DND-41 (cell line): ENCODE measurements around the gene FHOD3.

ENCODE experiments used
- ATAC-seq: fragments of 200-7000 bp; cut with Tn5 transposase; 3 replicates; pipeline ENCODE4 v1.9.1; 2021; ENCODE audit warnings: low read depth; ENCODE audit not compliant: insufficient read depth
- DNase-seq: peaks from one replicate; pipeline ENCODE4 v3.0.0-alpha.2; 2020
- H2AFZ ChIP-seq: 2 replicates; pipeline ENCODE4 v1.6.0; 2012; ENCODE audit warnings: low read depth, low read length
- H3K27ac ChIP-seq: 2 replicates; pipeline ENCODE4 v1.5.1; 2012; ENCODE audit warnings: low read length, inconsistent platforms
- H3K27me3 ChIP-seq: fragments of 200-600 bp; sonication (generic); 2 replicates; pipeline ENCODE4 v1.6.0; 2012; ENCODE audit warnings: low read length, mild to moderate bottlenecking, inconsistent platforms; ENCODE audit not compliant: insufficient read depth, poor library complexity
- H3K36me3 ChIP-seq: 2 replicates; pipeline ENCODE4 v1.5.1; 2012; ENCODE audit warnings: low read length, inconsistent platforms; ENCODE audit not compliant: insufficient read depth
- H3K4me1 ChIP-seq: 2 replicates; pipeline ENCODE4 v1.5.1; 2012; ENCODE audit warnings: mild to moderate bottlenecking, low read length; ENCODE audit not compliant: insufficient read depth
- H3K4me2 ChIP-seq: 2 replicates; pipeline ENCODE4 v1.6.0; 2012; ENCODE audit warnings: mild to moderate bottlenecking, moderate library complexity, low read length, inconsistent platforms; ENCODE audit not compliant: insufficient read depth
- H3K4me3 ChIP-seq, 2 experiments: fragments of 200-600 bp in 1 of 2; shearing (Covaris generic) in 1 of 2; 2 replicates each; pipeline ENCODE4 v1.5.1; 2012 to 2016; ENCODE audit warnings: inconsistent platforms in 2 of 2, low read length in 2 of 2, mild to moderate bottlenecking in 2 of 2, low read depth in 1 of 2, moderate library complexity in 1 of 2
- H3K79me2 ChIP-seq: 2 replicates; pipeline ENCODE4 v1.6.0; 2012; ENCODE audit warnings: low read length, inconsistent platforms; ENCODE audit not compliant: insufficient read depth
- H3K9ac ChIP-seq: 2 replicates; pipeline ENCODE4 v1.6.0; 2012; ENCODE audit warnings: low read depth, mild to moderate bottlenecking, inconsistent platforms, low read length, moderate library complexity
- H3K9me3 ChIP-seq: 2 replicates; pipeline ENCODE4 v1.5.1; 2012; ENCODE audit warnings: low read length, moderate library complexity, mild to moderate bottlenecking, inconsistent platforms; ENCODE audit not compliant: insufficient read depth, severe bottlenecking
- H4K20me1 ChIP-seq: 2 replicates; pipeline ENCODE4 v1.6.0; 2012; ENCODE audit warnings: low read length; ENCODE audit not compliant: insufficient read depth
- CTCF ChIP-seq: IDR thresholded peaks from 2 replicates; pipeline ENCODE4 v1.5.1; 2012; ENCODE audit warnings: borderline replicate concordance, low read length, moderate library complexity, mild to moderate bottlenecking; ENCODE audit not compliant: poor library complexity, severe bottlenecking; ENCODE audit errors: extremely low read depth
- EZH2 ChIP-seq: IDR thresholded peaks from 3 replicates; pipeline ENCODE4 v1.6.1; 2012; ENCODE audit warnings: borderline replicate concordance, low read depth, mild to moderate bottlenecking, moderate library complexity, low read length, inconsistent platforms; ENCODE audit not compliant: severe bottlenecking

Gene FHOD3

GRCh38 chr18:36543991-36544725 is 246.6 kb downstream of the FHOD3 start:
- no peak overlapping the region for H3K27ac ChIP-seq
- H3K27me3 ChIP-seq: no peaks in the 10 kb centered on the region
- H4K20me1 ChIP-seq: no peaks in the 10 kb centered on the region
- no peak overlapping the region for H2AFZ ChIP-seq
- H3K4me3 ChIP-seq: no peak overlapping the region
- H3K9ac ChIP-seq: no peak overlapping the region
- no peak overlapping the region for H3K4me2 ChIP-seq
- DNase-seq (no peak), ATAC-seq (no peak)
- no peaks in the 10 kb centered on the region for H3K79me2 ChIP-seq
- TF ChIP-seq EZH2: no peak
- TF ChIP-seq CTCF: no peak
- H3K4me1 ChIP-seq: no peaks in the 10 kb centered on the region
- no peaks in the 10 kb centered on the region for H3K36me3 ChIP-seq
- H3K9me3 ChIP-seq: no peaks in the 10 kb centered on the region

GRCh38 chr18:36545821-36546427 is 248.4 kb downstream of the FHOD3 start:
- Histone ChIP-seq H4K20me1 (no peaks in the 10 kb centered on the region), H3K27ac (no peak overlapping the region), H3K4me2 (no peak overlapping the region), H3K79me2 (no peaks in the 10 kb centered on the region), H3K9me3 (no peaks in the 10 kb centered on the region), H3K36me3 (no peaks in the 10 kb centered on the region), H2AFZ (no peak overlapping the region), H3K27me3 (no peaks in the 10 kb centered on the region), H3K4me3 (no peak overlapping the region), H3K4me1 (no peaks in the 10 kb centered on the region), H3K9ac (no peak overlapping the region)
- TF ChIP-seq EZH2 (no peak), CTCF (no peak)
- ATAC-seq (no peak), DNase-seq (no peak)

- Histone ChIP-seq H3K4me1 (no peaks in the 10 kb centered on the region), H3K9ac (no peak overlapping the region)
- no peak for TF ChIP-seq EZH2
- no peak for TF ChIP-seq CTCF
These were observed 249.4 kb downstream of the FHOD3 start for GRCh38 chr18:36546876-36547275.

More at GRCh38 chr18:36546876-36547275, 249.4 kb downstream of the FHOD3 start:
- no peak overlapping the region for H3K4me2 ChIP-seq
- no peaks in the 10 kb centered on the region for H4K20me1 ChIP-seq
- H3K79me2 ChIP-seq: no peaks in the 10 kb centered on the region
- no peaks in the 10 kb centered on the region for H3K36me3 ChIP-seq
- no peak for ATAC-seq
- no peak for DNase-seq
- H3K27me3 ChIP-seq: no peaks in the 10 kb centered on the region
- no peak overlapping the region for H3K4me3 ChIP-seq
- no peaks in the 10 kb centered on the region for H3K9me3 ChIP-seq
- no peak overlapping the region for H2AFZ ChIP-seq
- no peak overlapping the region for H3K27ac ChIP-seq
